K562 (cell line): ENCODE data around the gene CC2D1A. TPM values are rescaled to one million over a fixed set of nuclear protein-coding genes. Genes with fewer than 3 reads are reported as not detected.

ENCODE experiments used
- MEF2A ChIP-seq: IDR thresholded peaks from 2 replicates; pipeline ENCODE4 v1.6.1; 2011; ENCODE audit warnings: low read depth, mild to moderate bottlenecking, low read length, moderate library complexity; ENCODE audit not compliant: control insufficient read depth
- RBBP5 ChIP-seq: fragments of 200-600 bp; sonication (generic); IDR thresholded peaks from 2 replicates; pipeline ENCODE4 v1.6.1; 2012; ENCODE audit warnings: borderline replicate concordance, mild to moderate bottlenecking, low read length, control low read depth, inconsistent platforms; ENCODE audit not compliant: insufficient read depth, poor library complexity, severe bottlenecking
- TARDBP ChIP-seq: fragments of 450-650 bp; IDR thresholded peaks from 2 replicates; pipeline ENCODE4 v1.6.1; 2016
- ZNF143 ChIP-seq: sonication (generic); formaldehyde crosslinking; IDR thresholded peaks from 2 replicates; pipeline ENCODE4 v1.9.0; 2022; ENCODE audit warnings: mild to moderate bottlenecking, missing genetic modification reagents
- ZNF197 ChIP-seq: fragments of 200-800 bp; sonication (Bioruptor generic); IDR thresholded peaks from 2 replicates; pipeline ENCODE4 v1.6.1; 2016; ENCODE audit warnings: low read depth, missing genetic modification characterization, missing compliant biosample characterization
- ZNF668 ChIP-seq: fragments of 250-450 bp; sonication (Bioruptor Pico); IDR thresholded peaks from 2 replicates; pipeline ENCODE4 v1.8.0; 2022; ENCODE audit warnings: mild to moderate bottlenecking, inconsistent platforms
- ZNF707 ChIP-seq: fragments of 250-450 bp; sonication (Bioruptor Pico); conservative IDR thresholded peaks from 2 replicates; pipeline ENCODE4 v1.8.0; 2022; ENCODE audit warnings: inconsistent platforms, mild to moderate bottlenecking, moderate library complexity
- polyA plus RNA-seq, 8 experiments: library from polyadenylated mRNA; depleted of rRNA in 4 of 8; stranded (reverse) in 5 of 8; unstranded in 3 of 8; fragments of >200 nt; fragmentation: Nextera tagmentation in 2 of 8; fragmentation: Illumina TruSeq in 1 of 8; extraction: Ambion mirVana in 2 of 8; extraction: Trizol in 1 of 8; gene quantifications; 2 replicates each; pipeline versions ENCODE4 v1.2.1 to v1.2.3, GENCODE V29; 2011 to 2014; ENCODE audit warnings: inconsistent platforms in 1 of 8, missing spikeins in 1 of 8
- total RNA-seq, 7 experiments: library from RNA; depleted of rRNA in 6 of 7; stranded (reverse); fragments of >200 nt in 6 of 7; fragmentation: Illumina TruSeq in 2 of 7; extraction: Trizol in 2 of 7; gene quantifications; 2 replicates each; pipeline versions ENCODE4 v1.2.1 to v1.2.3, GENCODE V29; 2011 to 2021; ENCODE audit warnings: low replicate concordance in 1 of 7
- TF ChIP-seq, protein P1 (sequence below): fragments of 450-650 bp; IDR thresholded peaks from one replicate; pipeline ENCODE4 v1.6.1; 2018; ENCODE audit warnings: mild to moderate bottlenecking, moderate library complexity; ENCODE audit not compliant: partially characterized antibody
- TF ChIP-seq, protein P2 (sequence below): sonication (generic); formaldehyde crosslinking; IDR thresholded peaks from 2 replicates; pipeline ENCODE4 v1.8.0; 2022; ENCODE audit warnings: missing genetic modification reagents, mild to moderate bottlenecking, borderline replicate concordance
- TF ChIP-seq, protein P3 (sequence below), 2 experiments: fragments of 450-650 bp; formaldehyde crosslinking in 1 of 2; IDR thresholded peaks; 2 replicates each; pipeline versions ENCODE4 v1.4.0 to v1.6.1; 2014 to 2020; ENCODE audit warnings: mild to moderate bottlenecking in 2 of 2, borderline replicate concordance in 1 of 2, low read depth in 1 of 2
- TF ChIP-seq, protein P4 (sequence below): sonication (generic); formaldehyde crosslinking; IDR thresholded peaks from 2 replicates; pipeline ENCODE4 v1.8.0; 2022; ENCODE audit warnings: mild to moderate bottlenecking, low read depth, missing genetic modification reagents

CC2D1A gene
- total and polyA plus RNA-seq, 9 of the 15 experiments (the other 6 are each of a cell fraction or from before 2014, with no cell fraction given) = 0.32 to 31.0 (median 12.9) TPM

DNA sequence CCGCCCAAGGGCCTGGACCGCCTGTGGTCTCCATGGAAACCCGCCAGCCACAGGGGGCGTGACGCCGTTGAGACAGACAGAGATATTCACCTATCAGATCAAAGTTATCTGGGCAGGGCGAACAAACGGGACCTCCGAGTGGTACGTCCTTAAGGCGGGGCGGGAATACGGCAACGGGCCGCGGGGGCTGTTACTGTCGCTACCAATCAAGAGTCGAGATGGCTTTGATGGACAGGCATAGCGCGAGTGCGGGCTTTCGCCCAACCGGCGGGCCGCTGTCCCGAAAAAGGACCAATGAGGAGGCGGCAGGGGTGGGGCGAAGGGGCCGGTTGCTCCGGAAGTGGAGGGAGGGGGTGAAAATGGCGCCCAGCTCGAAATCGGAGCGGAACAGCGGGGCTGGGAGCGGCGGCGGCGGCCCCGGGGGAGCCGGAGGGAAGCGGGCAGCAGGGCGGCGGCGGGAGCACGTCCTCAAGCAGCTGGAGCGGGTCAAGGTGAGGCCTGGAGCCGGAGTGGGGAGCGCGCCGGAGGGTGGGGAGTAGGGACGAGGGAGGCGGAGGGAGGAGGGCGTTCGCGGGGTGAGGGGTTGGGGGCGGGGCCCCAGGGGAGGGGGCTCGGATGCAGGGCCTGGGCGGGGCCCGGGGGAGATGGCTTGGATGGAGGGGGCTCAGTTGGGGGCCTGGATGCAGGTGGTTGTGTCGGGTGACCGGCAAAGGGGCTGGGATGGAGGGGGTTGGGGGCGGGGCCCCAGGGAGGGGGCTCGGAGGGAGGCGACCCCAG is 46.3 kb downstream of the CC2D1A start, which contains the start of gene DCAF15 (continued):
- TF ChIP-seq, protein P1, sequence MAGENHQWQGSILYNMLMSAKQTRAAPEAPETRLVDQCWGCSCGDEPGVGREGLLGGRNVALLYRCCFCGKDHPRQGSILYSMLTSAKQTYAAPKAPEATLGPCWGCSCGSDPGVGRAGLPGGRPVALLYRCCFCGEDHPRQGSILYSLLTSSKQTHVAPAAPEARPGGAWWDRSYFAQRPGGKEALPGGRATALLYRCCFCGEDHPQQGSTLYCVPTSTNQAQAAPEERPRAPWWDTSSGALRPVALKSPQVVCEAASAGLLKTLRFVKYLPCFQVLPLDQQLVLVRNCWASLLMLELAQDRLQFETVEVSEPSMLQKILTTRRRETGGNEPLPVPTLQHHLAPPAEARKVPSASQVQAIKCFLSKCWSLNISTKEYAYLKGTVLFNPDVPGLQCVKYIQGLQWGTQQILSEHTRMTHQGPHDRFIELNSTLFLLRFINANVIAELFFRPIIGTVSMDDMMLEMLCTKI = no peak
- TF ChIP-seq RBBP5 (peak; percentile 71), TARDBP (no peak), ZNF143 (no peak), ZNF197 (no peak), ZNF668 (no peak), MEF2A (no peak), ZNF707 (no peak)
- TF ChIP-seq, protein P2, sequence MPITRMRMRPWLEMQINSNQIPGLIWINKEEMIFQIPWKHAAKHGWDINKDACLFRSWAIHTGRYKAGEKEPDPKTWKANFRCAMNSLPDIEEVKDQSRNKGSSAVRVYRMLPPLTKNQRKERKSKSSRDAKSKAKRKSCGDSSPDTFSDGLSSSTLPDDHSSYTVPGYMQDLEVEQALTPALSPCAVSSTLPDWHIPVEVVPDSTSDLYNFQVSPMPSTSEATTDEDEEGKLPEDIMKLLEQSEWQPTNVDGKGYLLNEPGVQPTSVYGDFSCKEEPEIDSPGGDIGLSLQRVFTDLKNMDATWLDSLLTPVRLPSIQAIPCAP (CRISPR knock-in tag) = no peak
- TF ChIP-seq, protein P3, sequence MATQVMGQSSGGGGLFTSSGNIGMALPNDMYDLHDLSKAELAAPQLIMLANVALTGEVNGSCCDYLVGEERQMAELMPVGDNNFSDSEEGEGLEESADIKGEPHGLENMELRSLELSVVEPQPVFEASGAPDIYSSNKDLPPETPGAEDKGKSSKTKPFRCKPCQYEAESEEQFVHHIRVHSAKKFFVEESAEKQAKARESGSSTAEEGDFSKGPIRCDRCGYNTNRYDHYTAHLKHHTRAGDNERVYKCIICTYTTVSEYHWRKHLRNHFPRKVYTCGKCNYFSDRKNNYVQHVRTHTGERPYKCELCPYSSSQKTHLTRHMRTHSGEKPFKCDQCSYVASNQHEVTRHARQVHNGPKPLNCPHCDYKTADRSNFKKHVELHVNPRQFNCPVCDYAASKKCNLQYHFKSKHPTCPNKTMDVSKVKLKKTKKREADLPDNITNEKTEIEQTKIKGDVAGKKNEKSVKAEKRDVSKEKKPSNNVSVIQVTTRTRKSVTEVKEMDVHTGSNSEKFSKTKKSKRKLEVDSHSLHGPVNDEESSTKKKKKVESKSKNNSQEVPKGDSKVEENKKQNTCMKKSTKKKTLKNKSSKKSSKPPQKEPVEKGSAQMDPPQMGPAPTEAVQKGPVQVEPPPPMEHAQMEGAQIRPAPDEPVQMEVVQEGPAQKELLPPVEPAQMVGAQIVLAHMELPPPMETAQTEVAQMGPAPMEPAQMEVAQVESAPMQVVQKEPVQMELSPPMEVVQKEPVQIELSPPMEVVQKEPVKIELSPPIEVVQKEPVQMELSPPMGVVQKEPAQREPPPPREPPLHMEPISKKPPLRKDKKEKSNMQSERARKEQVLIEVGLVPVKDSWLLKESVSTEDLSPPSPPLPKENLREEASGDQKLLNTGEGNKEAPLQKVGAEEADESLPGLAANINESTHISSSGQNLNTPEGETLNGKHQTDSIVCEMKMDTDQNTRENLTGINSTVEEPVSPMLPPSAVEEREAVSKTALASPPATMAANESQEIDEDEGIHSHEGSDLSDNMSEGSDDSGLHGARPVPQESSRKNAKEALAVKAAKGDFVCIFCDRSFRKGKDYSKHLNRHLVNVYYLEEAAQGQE (IDR thresholded peaks at IDR 0.05; ENCODE audit: borderline replicate concordance) = no peak
- TF ChIP-seq, protein P3 (CRISPR knock-in tag; IDR thresholded peaks at IDR 0.05; ENCODE audit: low read depth) = no peak
- TF ChIP-seq, protein P4, sequence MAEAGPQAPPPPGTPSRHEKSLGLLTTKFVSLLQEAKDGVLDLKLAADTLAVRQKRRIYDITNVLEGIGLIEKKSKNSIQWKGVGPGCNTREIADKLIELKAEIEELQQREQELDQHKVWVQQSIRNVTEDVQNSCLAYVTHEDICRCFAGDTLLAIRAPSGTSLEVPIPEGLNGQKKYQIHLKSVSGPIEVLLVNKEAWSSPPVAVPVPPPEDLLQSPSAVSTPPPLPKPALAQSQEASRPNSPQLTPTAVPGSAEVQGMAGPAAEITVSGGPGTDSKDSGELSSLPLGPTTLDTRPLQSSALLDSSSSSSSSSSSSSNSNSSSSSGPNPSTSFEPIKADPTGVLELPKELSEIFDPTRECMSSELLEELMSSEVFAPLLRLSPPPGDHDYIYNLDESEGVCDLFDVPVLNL (CRISPR knock-in tag) = no peak; the same call in 1 of the 2 replicates
